PC-9 (cell line): ENCODE data around the gene ALK.

ENCODE experiments used
- EZH2 ChIP-seq: fragments of 200-600 bp; sonication (generic); IDR thresholded peaks from 2 replicates; pipeline ENCODE4 v1.8.0; 2017; ENCODE audit warnings: antibody characterized with exemption, low read depth
- TF ChIP-seq, protein P1 (sequence below): fragments of 200-600 bp; sonication (generic); conservative IDR thresholded peaks from 2 replicates; pipeline ENCODE4 v1.6.1; 2017; ENCODE audit warnings: mixed run types, antibody characterized with exemption, mild to moderate bottlenecking, moderate library complexity

DNA sequence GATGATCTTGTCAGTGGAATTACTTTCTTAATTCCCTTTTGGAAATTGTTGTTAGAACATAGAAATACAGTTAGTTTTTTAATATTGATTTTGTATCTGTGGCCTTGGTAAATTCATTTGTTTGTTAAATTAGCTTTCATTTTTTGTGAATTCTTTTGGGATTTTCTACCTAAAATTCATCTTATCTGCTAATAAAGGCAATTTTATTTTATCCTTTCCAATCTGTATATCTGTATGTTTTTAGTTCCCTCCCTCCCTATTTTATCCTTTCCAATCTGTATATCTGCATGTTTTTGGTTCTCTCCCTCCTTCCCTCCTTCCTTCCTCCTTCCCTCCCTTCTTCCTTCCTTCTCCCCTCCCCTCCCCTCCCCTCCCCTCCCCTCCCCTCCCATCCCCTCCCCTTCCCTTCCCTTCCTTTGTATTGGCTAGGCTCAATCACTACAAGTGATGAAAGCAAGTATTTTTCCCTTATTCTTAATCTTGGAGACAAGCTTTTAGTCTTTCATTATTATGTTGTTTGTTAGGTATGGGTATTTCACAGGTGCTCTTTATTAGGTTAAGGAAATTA is 244.4 kb downstream of the ALK start:
- TF ChIP-seq, protein P1, sequence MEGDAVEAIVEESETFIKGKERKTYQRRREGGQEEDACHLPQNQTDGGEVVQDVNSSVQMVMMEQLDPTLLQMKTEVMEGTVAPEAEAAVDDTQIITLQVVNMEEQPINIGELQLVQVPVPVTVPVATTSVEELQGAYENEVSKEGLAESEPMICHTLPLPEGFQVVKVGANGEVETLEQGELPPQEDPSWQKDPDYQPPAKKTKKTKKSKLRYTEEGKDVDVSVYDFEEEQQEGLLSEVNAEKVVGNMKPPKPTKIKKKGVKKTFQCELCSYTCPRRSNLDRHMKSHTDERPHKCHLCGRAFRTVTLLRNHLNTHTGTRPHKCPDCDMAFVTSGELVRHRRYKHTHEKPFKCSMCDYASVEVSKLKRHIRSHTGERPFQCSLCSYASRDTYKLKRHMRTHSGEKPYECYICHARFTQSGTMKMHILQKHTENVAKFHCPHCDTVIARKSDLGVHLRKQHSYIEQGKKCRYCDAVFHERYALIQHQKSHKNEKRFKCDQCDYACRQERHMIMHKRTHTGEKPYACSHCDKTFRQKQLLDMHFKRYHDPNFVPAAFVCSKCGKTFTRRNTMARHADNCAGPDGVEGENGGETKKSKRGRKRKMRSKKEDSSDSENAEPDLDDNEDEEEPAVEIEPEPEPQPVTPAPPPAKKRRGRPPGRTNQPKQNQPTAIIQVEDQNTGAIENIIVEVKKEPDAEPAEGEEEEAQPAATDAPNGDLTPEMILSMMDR, result no peak
- TF ChIP-seq EZH2, result no peak
